Hematopoietic multipotent progenitor cell treated with erythropoietin and hydrocortisone succinate and interleukin-3 and kit ligand, for 8 days (in vitro differentiated cells): ENCODE results near the gene TBC1D2B.
A peak's percentile ranks its signal among the peaks of the same experiment; 100 is the strongest.

Experiments used
- DNase-seq: peaks from one replicate; pipeline ENCODE4 v3.0.0-alpha.2; 2015

Gene TBC1D2B

GRCh38 chr15:78093242-78094020, 15.9 kb upstream of the TBC1D2B start:
- no peak for DNase-seq

GRCh38 chr15:78092261-78093041, 14.9 kb upstream of the TBC1D2B start, which contains the start of gene SH2D7:
Gene SH2D7 (plus strand): TSS chr15:78092561. CDS start chr15:78092585, 24 bp downstream.
- DNase-seq: peak; percentile 47

- DNase-seq: no peak
These were observed 13.0 kb upstream of the TBC1D2B start for GRCh38 chr15:78090422-78091063.

- no peak for DNase-seq
These were observed 11.2 kb upstream of the TBC1D2B start for GRCh38 chr15:78088773-78089080.

GRCh38 chr15:78087951-78088772, 10.7 kb upstream of the TBC1D2B start:
- no peak for DNase-seq

GRCh38 chr15:78085928-78086327, 8.4 kb upstream of the TBC1D2B start:
- DNase-seq: no peak

- no peak for DNase-seq
These were observed 6.9 kb upstream of the TBC1D2B start for GRCh38 chr15:78084449-78084750.

- DNase-seq: no peak
These were observed 6.4 kb upstream of the TBC1D2B start for GRCh38 chr15:78083687-78084448.

- DNase-seq: no peak
These were observed 5.7 kb upstream of the TBC1D2B start for GRCh38 chr15:78083186-78083585.

- DNase-seq: no peak
These were observed 5.2 kb upstream of the TBC1D2B start for GRCh38 chr15:78082743-78083110.

- DNase-seq: no peak
These were observed 4.7 kb upstream of the TBC1D2B start for GRCh38 chr15:78082106-78082742.

- no peak for DNase-seq
These were observed 2.6 kb upstream of the TBC1D2B start for GRCh38 chr15:78080088-78080460.

- DNase-seq: no peak
These were observed 2.0 kb upstream of the TBC1D2B start for GRCh38 chr15:78079298-78080087.

GRCh38 chr15:78077871-78078210, 330 bp upstream of the TBC1D2B start:
- DNase-seq: no peak

GRCh38 chr15:78076231-78077052, 1.1 kb downstream of the TBC1D2B start:
- DNase-seq: no peak

- DNase-seq: no peak
These were observed 1.9 kb downstream of the TBC1D2B start for GRCh38 chr15:78075490-78076230.

- DNase-seq: no peak
These were observed 4.3 kb downstream of the TBC1D2B start for GRCh38 chr15:78073046-78073787.

GRCh38 chr15:78072080-78072892, 5.2 kb downstream of the TBC1D2B start:
- DNase-seq: no peak
